WTC11 (cell line): ENCODE results near the gene DSE. TPM values are rescaled to one million over a fixed set of nuclear protein-coding genes. Genes with fewer than 3 reads are reported as not detected.

Source experiments
- ATAC-seq: fragments of 200-7000 bp; cut with Tn5 transposase; 2 replicates; pipeline ENCODE4 v1.10.0; 2021; ENCODE audit warnings: mild to moderate bottlenecking, moderate library complexity
- CTCF ChIA-PET: fragments of 300-600 bp; sonication (Branson Sonifier 250); formaldehyde crosslinking; loops from one replicate; lab custom pipeline; 2021; ENCODE audit warnings: antibody characterized with exemption; lab: Charles Lee
- POLR2A ChIA-PET: fragments of 350-600 bp; sonication (Branson Sonifier 250); formaldehyde crosslinking; loops from one replicate; lab custom pipeline; 2021; ENCODE audit warnings: antibody characterized with exemption; lab: Charles Lee
- DNase-seq: peaks from one replicate; pipeline ENCODE4 v3.0.0; 2021; ENCODE audit warnings: low spot score
- H3K27ac Mint-ChIP-seq: 2 replicates; pipeline ENCODE4 v1.8.0; 2021; ENCODE audit warnings: mixed read lengths
- H3K27me3 Mint-ChIP-seq: 2 replicates; pipeline ENCODE4 v1.8.0; 2021; ENCODE audit warnings: low read depth, mild to moderate bottlenecking, moderate library complexity, mixed read lengths
- H3K36me3 Mint-ChIP-seq: 2 replicates; pipeline ENCODE4 v1.8.0; 2021; ENCODE audit warnings: mixed read lengths
- H3K4me1 Mint-ChIP-seq: 2 replicates; pipeline ENCODE4 v1.8.0; 2022; ENCODE audit warnings: mixed read lengths
- H3K4me3 Mint-ChIP-seq: 2 replicates; pipeline ENCODE4 v1.8.0; 2021; ENCODE audit warnings: mild to moderate bottlenecking, moderate library complexity, mixed read lengths
- H3K9me3 Mint-ChIP-seq: 2 replicates; pipeline ENCODE4 v1.8.0; 2021; ENCODE audit warnings: mixed read lengths
- ATF1 ChIP-seq: sonication (generic); formaldehyde crosslinking; IDR thresholded peaks from 2 replicates; pipeline ENCODE4 v1.8.1; 2023; ENCODE audit warnings: mild to moderate bottlenecking, moderate library complexity, missing genetic modification reagents
- FOXK1 ChIP-seq: sonication (generic); formaldehyde crosslinking; IDR thresholded peaks from 2 replicates; pipeline ENCODE4 v1.8.0; 2022; ENCODE audit warnings: mild to moderate bottlenecking, moderate library complexity, missing genetic modification reagents
- FOXP1 ChIP-seq: sonication (generic); formaldehyde crosslinking; IDR thresholded peaks from 2 replicates; pipeline ENCODE4 v1.8.0; 2022; ENCODE audit warnings: missing genetic modification reagents, mild to moderate bottlenecking, moderate library complexity, borderline replicate concordance
- GTF2I ChIP-seq: fragments of 250-450 bp; sonication (Bioruptor Pico); conservative IDR thresholded peaks from 2 replicates; pipeline ENCODE4 v1.4.0; 2021; ENCODE audit warnings: mild to moderate bottlenecking
- IRF2 ChIP-seq: sonication (generic); formaldehyde crosslinking; IDR thresholded peaks from 2 replicates; pipeline ENCODE4 v1.8.0; 2022; ENCODE audit warnings: low read depth, missing genetic modification reagents, borderline replicate concordance
- JAZF1 ChIP-seq: fragments of 250-450 bp; sonication (Bioruptor Pico); IDR thresholded peaks from 2 replicates; pipeline ENCODE4 v1.9.0; 2021; ENCODE audit warnings: moderate library complexity, mild to moderate bottlenecking, inconsistent platforms
- MLX ChIP-seq: sonication (generic); formaldehyde crosslinking; IDR thresholded peaks from 2 replicates; pipeline ENCODE4 v1.8.1; 2023; ENCODE audit warnings: mild to moderate bottlenecking, missing genetic modification reagents, moderate library complexity
- NR1H2 ChIP-seq: sonication (generic); formaldehyde crosslinking; IDR thresholded peaks from 2 replicates; pipeline ENCODE4 v1.9.0; 2021; ENCODE audit warnings: mild to moderate bottlenecking, moderate library complexity, missing genetic modification reagents
- NR3C1 ChIP-seq: sonication (generic); formaldehyde crosslinking; conservative IDR thresholded peaks from 2 replicates; pipeline ENCODE4 v1.8.1; 2023; ENCODE audit warnings: low read depth, mild to moderate bottlenecking, missing genetic modification reagents
- SMAD3 ChIP-seq: sonication (generic); formaldehyde crosslinking; IDR thresholded peaks from 2 replicates; pipeline ENCODE4 v1.8.0; 2022; ENCODE audit warnings: missing genetic modification reagents, mild to moderate bottlenecking, borderline replicate concordance
- TCF7 ChIP-seq: sonication (generic); formaldehyde crosslinking; IDR thresholded peaks from 2 replicates; pipeline ENCODE4 v1.8.0; 2022; ENCODE audit warnings: mild to moderate bottlenecking, low read depth, missing genetic modification reagents, moderate library complexity
- TEAD1 ChIP-seq: sonication (generic); formaldehyde crosslinking; IDR thresholded peaks from 2 replicates; pipeline ENCODE4 v1.8.0; 2022; ENCODE audit warnings: mild to moderate bottlenecking, missing genetic modification reagents
- USF2 ChIP-seq: sonication (generic); formaldehyde crosslinking; IDR thresholded peaks from 2 replicates; pipeline ENCODE4 v1.8.1; 2023; ENCODE audit warnings: mild to moderate bottlenecking, missing genetic modification reagents, moderate library complexity
- ZBTB21 ChIP-seq: sonication (generic); formaldehyde crosslinking; IDR thresholded peaks from 2 replicates; pipeline ENCODE4 v1.8.1; 2023; ENCODE audit warnings: mild to moderate bottlenecking, missing genetic modification reagents, borderline replicate concordance
- ZNF138 ChIP-seq: sonication (generic); formaldehyde crosslinking; conservative IDR thresholded peaks from 2 replicates; pipeline ENCODE4 v1.8.1; 2022; ENCODE audit warnings: mild to moderate bottlenecking, moderate library complexity, missing genetic modification reagents
- ZNF425 ChIP-seq: fragments of 250-450 bp; sonication (Bioruptor Pico); conservative IDR thresholded peaks from 2 replicates; pipeline ENCODE4 v1.9.0; 2021; ENCODE audit warnings: mild to moderate bottlenecking
- total RNA-seq: library from RNA; stranded (reverse); gene quantifications from 3 replicates; pipeline ENCODE4 v1.2.3, GENCODE V29; 2021
- TF ChIP-seq, protein P1 (sequence below): sonication (generic); formaldehyde crosslinking; IDR thresholded peaks from 2 replicates; pipeline ENCODE4 v1.8.0; 2023; ENCODE audit warnings: missing genetic modification reagents, mild to moderate bottlenecking, borderline replicate concordance
- TF ChIP-seq, protein P2 (sequence below): sonication (generic); formaldehyde crosslinking; IDR thresholded peaks from 2 replicates; pipeline ENCODE4 v1.8.0; 2022; ENCODE audit warnings: mild to moderate bottlenecking, missing genetic modification reagents
- TF ChIP-seq, protein P3 (sequence below): sonication (generic); formaldehyde crosslinking; IDR thresholded peaks from 2 replicates; pipeline ENCODE4 v1.8.0; 2022; ENCODE audit warnings: mild to moderate bottlenecking, missing genetic modification reagents
- TF ChIP-seq, protein P4 (sequence below): fragments of 250-450 bp; sonication (Bioruptor Pico); IDR thresholded peaks from 2 replicates; pipeline ENCODE4 v1.9.0; 2021; ENCODE audit warnings: mild to moderate bottlenecking, borderline replicate concordance

DSE gene
- total RNA-seq, 1 experiment from 2014 or later = 78.3 TPM

DNA sequence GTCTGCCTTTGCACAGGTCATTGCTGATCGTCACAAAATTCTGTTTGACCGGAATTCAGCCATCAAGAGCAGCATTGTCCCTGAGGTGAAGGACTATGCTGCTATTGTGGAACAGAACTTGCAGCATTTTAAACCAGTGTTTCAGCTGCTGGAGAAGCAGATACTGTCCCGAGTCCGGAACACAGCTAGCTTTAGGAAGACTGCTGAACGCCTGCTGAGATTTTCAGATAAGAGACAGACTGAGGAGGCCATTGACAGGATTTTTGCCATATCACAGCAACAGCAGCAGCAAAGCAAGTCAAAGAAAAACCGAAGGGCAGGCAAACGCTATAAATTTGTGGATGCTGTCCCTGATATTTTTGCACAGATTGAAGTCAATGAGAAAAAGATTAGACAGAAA, 65.8 kb downstream of the DSE start (continued):
- TF ChIP-seq, protein P1, sequence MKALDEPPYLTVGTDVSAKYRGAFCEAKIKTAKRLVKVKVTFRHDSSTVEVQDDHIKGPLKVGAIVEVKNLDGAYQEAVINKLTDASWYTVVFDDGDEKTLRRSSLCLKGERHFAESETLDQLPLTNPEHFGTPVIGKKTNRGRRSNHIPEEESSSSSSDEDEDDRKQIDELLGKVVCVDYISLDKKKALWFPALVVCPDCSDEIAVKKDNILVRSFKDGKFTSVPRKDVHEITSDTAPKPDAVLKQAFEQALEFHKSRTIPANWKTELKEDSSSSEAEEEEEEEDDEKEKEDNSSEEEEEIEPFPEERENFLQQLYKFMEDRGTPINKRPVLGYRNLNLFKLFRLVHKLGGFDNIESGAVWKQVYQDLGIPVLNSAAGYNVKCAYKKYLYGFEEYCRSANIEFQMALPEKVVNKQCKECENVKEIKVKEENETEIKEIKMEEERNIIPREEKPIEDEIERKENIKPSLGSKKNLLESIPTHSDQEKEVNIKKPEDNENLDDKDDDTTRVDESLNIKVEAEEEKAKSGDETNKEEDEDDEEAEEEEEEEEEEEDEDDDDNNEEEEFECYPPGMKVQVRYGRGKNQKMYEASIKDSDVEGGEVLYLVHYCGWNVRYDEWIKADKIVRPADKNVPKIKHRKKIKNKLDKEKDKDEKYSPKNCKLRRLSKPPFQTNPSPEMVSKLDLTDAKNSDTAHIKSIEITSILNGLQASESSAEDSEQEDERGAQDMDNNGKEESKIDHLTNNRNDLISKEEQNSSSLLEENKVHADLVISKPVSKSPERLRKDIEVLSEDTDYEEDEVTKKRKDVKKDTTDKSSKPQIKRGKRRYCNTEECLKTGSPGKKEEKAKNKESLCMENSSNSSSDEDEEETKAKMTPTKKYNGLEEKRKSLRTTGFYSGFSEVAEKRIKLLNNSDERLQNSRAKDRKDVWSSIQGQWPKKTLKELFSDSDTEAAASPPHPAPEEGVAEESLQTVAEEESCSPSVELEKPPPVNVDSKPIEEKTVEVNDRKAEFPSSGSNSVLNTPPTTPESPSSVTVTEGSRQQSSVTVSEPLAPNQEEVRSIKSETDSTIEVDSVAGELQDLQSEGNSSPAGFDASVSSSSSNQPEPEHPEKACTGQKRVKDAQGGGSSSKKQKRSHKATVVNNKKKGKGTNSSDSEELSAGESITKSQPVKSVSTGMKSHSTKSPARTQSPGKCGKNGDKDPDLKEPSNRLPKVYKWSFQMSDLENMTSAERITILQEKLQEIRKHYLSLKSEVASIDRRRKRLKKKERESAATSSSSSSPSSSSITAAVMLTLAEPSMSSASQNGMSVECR = no peak
- TF ChIP-seq GTF2I (CRISPR knock-in tag) = no peak
- TF ChIP-seq, protein P2, sequence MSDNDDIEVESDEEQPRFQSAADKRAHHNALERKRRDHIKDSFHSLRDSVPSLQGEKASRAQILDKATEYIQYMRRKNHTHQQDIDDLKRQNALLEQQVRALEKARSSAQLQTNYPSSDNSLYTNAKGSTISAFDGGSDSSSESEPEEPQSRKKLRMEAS = no peak

- H3K4me3 Mint-ChIP-seq = no peak overlapping the region
- TF ChIP-seq ATF1 (CRISPR knock-in tag) (no peak), FOXP1 (no peak), NR1H2 (no peak), IRF2 (no peak), USF2 (no peak), TEAD1 (CRISPR knock-in tag) (no peak), ZNF425 (no peak), FOXK1 (no peak), TCF7 (CRISPR knock-in tag) (no peak), MLX (CRISPR knock-in tag) (no peak), SMAD3 (CRISPR knock-in tag) (no peak), ZBTB21 (no peak), NR3C1 (no peak), ZNF138 (CRISPR knock-in tag) (no peak), JAZF1 (no peak)
- TF ChIP-seq, protein P3, sequence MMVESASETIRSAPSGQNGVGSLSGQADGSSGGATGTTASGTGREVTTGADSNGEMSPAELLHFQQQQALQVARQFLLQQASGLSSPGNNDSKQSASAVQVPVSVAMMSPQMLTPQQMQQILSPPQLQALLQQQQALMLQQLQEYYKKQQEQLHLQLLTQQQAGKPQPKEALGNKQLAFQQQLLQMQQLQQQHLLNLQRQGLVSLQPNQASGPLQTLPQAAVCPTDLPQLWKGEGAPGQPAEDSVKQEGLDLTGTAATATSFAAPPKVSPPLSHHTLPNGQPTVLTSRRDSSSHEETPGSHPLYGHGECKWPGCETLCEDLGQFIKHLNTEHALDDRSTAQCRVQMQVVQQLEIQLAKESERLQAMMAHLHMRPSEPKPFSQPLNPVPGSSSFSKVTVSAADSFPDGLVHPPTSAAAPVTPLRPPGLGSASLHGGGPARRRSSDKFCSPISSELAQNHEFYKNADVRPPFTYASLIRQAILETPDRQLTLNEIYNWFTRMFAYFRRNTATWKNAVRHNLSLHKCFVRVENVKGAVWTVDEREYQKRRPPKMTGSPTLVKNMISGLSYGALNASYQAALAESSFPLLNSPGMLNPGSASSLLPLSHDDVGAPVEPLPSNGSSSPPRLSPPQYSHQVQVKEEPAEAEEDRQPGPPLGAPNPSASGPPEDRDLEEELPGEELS = no peak
- TF ChIP-seq, protein P4, sequence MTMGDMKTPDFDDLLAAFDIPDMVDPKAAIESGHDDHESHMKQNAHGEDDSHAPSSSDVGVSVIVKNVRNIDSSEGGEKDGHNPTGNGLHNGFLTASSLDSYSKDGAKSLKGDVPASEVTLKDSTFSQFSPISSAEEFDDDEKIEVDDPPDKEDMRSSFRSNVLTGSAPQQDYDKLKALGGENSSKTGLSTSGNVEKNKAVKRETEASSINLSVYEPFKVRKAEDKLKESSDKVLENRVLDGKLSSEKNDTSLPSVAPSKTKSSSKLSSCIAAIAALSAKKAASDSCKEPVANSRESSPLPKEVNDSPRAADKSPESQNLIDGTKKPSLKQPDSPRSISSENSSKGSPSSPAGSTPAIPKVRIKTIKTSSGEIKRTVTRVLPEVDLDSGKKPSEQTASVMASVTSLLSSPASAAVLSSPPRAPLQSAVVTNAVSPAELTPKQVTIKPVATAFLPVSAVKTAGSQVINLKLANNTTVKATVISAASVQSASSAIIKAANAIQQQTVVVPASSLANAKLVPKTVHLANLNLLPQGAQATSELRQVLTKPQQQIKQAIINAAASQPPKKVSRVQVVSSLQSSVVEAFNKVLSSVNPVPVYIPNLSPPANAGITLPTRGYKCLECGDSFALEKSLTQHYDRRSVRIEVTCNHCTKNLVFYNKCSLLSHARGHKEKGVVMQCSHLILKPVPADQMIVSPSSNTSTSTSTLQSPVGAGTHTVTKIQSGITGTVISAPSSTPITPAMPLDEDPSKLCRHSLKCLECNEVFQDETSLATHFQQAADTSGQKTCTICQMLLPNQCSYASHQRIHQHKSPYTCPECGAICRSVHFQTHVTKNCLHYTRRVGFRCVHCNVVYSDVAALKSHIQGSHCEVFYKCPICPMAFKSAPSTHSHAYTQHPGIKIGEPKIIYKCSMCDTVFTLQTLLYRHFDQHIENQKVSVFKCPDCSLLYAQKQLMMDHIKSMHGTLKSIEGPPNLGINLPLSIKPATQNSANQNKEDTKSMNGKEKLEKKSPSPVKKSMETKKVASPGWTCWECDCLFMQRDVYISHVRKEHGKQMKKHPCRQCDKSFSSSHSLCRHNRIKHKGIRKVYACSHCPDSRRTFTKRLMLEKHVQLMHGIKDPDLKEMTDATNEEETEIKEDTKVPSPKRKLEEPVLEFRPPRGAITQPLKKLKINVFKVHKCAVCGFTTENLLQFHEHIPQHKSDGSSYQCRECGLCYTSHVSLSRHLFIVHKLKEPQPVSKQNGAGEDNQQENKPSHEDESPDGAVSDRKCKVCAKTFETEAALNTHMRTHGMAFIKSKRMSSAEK = no peak
- TF ChIP-seq, all 79 proteins: peak for 0
- CTCF ChIA-PET = no interaction called here
- H3K36me3 Mint-ChIP-seq = peaks cover 12% of the 10 kb centered on the region
- H3K27ac Mint-ChIP-seq = no peak overlapping the region
- H3K4me1 Mint-ChIP-seq = peaks cover 41% of the 10 kb centered on the region
- no peaks in the 10 kb centered on the region for H3K27me3 Mint-ChIP-seq
- POLR2A ChIA-PET = no interaction called here
- H3K9me3 Mint-ChIP-seq = no peaks in the 10 kb centered on the region
- ATAC-seq = no peak
- no peak for DNase-seq
Measured at GRCh38 chr6:116437656-116438055, 66.9 kb downstream of the DSE start.
